HG03103 (cell line): ENCODE measurements around the gene CD300E.

Experiments
- ATAC-seq: cut with Tn5 transposase; IDR thresholded peaks from one replicate; pipeline ENCODE4 v1.9.1; 2021; ENCODE audit warnings: low read depth; ENCODE audit not compliant: unreplicated experiment

The CD300E gene, protein sequence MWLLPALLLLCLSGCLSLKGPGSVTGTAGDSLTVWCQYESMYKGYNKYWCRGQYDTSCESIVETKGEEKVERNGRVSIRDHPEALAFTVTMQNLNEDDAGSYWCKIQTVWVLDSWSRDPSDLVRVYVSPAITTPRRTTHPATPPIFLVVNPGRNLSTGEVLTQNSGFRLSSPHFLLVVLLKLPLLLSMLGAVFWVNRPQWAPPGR

DNA sequence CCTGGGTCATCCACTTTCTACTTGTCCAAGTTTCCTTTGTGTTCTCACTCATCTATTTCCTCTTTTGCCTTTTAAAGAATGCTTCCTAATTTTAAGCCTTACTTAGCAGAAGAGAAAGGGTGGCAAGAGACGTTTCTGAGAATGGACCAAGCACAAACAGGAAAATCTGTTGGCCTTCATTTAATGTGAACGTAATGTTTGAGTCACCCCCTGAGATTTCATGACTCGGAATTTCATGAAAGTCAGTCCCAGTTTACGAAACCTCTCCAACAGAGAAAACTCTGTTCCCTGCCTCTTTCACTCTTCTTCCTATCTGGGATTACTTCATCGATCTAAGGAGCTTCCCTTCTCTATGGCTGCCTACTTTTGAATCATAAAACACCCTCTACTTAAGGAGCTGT lies at the start of gene CD300E:
CD300E (minus strand) TSS at position 46 of the 401 bp plus-strand sequence. CDS start 117 bp downstream, outside the sequence.
- no peak for ATAC-seq

GRCh38 chr17:74671031-74671771 lies 47.7 kb upstream of the CD300E start:
- no peak for ATAC-seq

- ATAC-seq = no peak
These were observed 46.8 kb upstream of the CD300E start for GRCh38 chr17:74670329-74670728.

- no peak for ATAC-seq
These were observed 40.0 kb upstream of the CD300E start for GRCh38 chr17:74663561-74663960.

DNA sequence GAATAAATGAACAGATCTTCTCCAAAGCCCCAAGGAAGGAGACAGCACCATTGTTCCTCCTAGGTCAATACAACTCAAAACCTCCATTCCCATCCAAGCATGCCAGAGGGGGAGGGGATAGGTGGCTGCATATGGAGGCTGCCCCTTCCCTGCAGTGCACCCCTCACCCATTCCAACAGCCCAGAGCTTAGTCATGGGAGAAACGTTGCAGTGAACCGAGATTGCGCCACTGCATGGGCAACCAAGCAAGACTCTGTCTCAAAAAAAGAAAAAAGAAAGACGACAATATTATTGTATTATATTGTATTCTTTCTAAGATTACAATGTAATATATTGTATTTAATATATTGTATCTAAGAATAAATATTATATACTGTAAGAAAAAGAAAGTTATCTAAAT lies 36.4 kb upstream of the CD300E start:
- ATAC-seq = no peak

DNA sequence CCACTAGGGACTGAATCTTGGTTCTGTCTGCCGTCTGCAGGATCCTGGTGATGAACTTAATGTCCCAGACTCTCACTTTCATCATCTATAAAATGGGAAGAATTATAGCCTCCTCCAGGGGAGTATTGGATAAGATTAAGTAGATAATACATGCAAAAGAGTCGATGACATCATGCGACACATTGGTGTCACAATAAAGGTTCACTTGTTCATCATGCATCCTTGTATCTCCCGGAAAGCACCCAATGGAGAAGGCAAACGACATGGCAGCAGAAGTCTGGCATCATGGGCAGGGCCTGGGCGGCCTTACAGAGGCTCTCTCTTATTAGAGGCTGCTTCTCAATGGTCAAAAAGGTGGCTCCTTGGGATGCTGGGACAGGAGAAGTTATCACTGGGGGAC lies 35.1 kb upstream of the CD300E start:
- ATAC-seq = no peak

DNA sequence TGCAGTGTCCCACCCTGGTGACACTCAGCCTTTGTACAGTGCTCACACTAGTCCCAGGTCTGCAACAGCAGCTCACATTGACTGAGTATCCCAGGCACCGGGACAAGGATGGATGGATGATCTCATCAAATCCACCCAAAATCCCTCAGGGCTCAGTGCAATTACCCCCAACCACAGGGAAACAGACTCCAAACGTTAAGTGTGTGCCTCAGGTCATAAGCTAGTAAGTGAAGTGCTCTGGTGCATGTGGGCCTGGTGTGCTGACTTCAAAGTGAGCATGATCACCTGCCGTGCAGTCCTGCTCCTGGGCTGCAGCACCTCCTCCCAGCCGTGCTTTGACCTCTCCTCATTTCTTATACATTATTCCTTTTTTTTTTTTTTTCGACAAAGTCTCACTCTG lies 31.2 kb upstream of the CD300E start:
- ATAC-seq = no peak

GRCh38 chr17:74652020-74652419 lies 28.5 kb upstream of the CD300E start:
- no peak for ATAC-seq

GRCh38 chr17:74649909-74650308 lies 26.4 kb upstream of the CD300E start:
- no peak for ATAC-seq

DNA sequence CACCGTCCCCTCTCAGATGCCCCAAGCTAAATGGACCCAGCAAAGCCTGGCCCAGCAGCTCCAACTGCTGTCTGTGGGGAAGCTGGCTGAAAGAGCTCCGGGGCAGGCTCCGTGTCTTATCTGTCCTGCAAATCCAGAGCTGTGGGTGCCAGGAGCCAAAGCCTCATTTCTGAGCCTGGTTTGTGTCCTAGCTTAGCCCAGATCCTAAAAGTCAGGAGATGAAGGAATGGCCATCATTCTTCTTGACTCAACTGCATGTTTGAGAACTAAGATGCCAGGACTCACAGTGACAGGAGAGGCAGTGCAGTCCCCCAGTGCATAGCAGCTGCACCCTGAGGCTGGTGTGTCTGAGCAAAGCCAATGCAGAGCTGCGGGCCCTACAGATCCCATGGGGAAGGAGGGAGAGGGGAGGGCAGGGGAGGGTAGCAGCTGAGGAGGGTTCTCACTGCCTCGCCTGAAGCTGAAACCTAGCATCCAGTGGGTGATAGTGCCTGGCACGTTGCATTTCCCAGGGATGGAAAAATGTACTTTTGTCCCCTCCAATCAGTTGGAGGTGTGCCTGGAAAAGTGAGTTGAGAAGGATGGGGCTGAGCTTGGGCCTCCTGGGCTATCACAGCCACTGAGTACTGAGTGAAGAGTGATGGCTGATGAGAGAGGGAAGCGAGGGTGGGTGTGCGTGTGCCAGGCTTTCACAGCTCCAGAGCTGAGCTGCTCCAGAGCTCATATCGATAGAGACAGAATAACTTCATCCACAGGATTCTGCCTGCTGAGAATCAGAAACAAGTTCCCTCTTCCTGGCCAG lies 24.5 kb upstream of the CD300E start:
- ATAC-seq = no peak

- ATAC-seq = no peak
These were observed 22.7 kb upstream of the CD300E start for GRCh38 chr17:74646231-74646630.

DNA sequence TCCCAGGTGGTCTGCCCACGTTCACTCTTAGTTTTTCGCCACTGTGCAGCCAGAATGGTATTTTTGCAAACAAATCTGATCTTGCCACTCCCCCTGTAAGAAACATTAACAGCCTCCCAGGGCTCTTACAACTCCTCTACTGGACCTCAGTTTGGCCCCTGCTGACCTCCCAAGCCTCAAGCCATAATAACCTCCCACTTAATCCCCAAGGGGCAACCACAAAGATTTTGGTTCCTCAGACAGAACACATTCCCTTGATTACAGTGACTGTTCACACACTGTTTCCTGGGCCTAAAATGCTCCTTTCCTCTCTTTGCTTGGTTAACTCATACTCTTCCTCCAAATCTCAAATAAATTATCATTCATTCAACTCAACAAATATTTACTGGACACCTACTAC lies 21.5 kb upstream of the CD300E start:
- no peak for ATAC-seq

- ATAC-seq = no peak
These were observed 20.9 kb upstream of the CD300E start for GRCh38 chr17:74644419-74644818.

DNA sequence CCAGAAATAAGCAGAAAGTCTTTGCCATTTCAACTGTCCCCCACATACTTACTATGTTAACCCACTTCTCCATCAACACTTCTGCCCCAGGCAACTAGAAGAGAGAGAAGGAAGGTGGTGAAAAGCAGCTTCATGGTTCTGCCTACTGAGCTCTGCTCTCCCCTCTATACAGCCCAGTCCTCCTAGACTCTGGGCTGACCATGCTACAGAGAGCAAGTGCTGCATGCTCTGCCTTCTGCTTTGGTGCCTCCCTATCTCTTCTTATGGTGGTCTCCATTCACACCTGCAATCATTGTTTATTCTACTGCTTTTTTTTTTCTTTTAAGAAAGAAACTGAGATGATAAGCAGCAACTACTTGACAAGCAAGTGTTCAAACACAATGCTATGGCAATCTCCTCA lies 20.3 kb upstream of the CD300E start:
- ATAC-seq = no peak

DNA sequence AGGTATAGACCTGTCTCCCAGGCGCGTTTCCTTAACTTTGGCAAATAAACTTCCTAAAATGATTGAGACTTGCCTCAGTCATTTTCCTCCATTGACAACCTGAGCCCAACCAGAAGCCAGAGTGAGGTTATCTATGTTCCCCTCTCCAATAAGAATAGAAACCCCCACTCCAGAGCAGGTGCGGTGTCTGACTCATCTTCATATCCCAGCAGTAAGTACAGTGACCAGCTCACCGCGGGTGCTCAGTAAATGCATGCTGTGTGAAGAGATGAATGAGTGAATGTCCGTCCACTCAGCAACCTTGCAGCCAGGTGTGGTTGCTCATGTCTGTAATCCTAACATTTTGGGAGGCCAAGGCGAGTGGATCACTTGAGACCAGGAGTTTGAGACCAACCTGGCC lies 19.5 kb upstream of the CD300E start:
- ATAC-seq = no peak

DNA sequence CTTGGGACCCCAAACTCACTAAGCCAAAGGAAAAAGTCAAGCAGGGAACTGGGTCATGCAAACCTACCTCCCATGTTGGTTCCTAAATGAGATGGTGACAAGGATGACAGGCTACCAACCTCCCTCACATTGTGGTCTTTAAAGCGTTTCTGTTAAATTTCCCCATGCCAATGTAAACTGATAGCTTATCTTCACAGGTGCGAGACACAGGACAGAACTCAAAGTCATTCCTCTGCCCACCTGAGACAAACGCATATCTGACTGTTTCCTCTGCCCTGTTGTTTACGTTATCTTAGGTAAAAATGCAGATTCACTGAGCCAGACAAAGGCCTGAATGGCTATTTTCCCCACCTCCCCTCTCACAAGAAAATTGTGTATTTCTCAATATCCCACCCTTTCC lies 19.0 kb upstream of the CD300E start:
- no peak for ATAC-seq

GRCh38 chr17:74641958-74642298 lies 18.4 kb upstream of the CD300E start:
- ATAC-seq = no peak

DNA sequence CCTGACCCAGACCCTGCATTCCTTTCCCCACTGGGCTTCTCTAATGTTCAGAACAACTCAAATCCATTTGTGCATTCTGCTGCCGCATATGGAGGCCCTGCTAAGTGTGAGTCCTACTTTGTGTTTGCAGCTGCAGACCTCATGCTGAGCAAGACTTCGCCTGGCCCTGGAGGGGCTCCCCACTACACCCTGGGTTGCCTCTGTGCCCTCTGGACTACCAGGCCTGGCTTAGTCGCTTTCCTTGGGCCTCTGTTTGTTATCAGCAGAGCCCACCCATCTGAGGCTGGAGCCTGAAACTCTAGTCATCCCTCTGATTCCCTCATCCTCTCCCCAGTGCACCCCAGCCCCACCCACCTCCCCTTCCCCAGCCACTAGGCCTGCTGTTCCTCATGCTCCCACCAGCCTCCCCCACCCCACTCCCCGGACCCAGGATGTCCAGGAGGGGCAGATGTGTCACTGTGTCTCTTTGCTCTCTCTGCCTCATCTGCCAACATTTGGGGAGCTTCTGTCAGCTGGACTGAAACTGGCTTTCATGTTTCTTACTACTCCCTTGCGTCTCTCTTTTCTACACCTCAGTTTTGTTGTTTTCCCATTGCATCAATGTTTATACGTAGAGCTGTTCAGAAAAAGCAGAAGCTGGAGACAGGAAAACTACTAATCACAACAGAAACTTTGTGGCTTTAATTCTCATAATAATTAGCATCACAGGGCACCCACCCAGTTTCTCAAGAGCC lies 17.9 kb upstream of the CD300E start:
- ATAC-seq = no peak

GRCh38 chr17:74639704-74640151 lies 16.2 kb upstream of the CD300E start:
- ATAC-seq = no peak

- ATAC-seq = no peak
These were observed 14.4 kb upstream of the CD300E start for GRCh38 chr17:74637926-74638325.

- ATAC-seq = no peak
These were observed 13.7 kb upstream of the CD300E start for GRCh38 chr17:74637265-74637664.
